Activated CD8-positive, alpha-beta memory T cell treated with anti-CD3 and anti-CD28 coated beads, Interleukin-2, amount 50 U/mL, for 24 hours (primary cell): ENCODE results near the gene FAM187B.
"Not testable (repeated sequence)": the region's sequence is repeated elsewhere in the genome, so short reads cannot be mapped to it uniquely, and the experiment has no call there.

Experiments used
- DNase-seq: peaks from one replicate; pipeline ENCODE4 v3.0.0-alpha.2; 2020; ENCODE audit errors: extremely low read depth

Gene FAM187B

DNA sequence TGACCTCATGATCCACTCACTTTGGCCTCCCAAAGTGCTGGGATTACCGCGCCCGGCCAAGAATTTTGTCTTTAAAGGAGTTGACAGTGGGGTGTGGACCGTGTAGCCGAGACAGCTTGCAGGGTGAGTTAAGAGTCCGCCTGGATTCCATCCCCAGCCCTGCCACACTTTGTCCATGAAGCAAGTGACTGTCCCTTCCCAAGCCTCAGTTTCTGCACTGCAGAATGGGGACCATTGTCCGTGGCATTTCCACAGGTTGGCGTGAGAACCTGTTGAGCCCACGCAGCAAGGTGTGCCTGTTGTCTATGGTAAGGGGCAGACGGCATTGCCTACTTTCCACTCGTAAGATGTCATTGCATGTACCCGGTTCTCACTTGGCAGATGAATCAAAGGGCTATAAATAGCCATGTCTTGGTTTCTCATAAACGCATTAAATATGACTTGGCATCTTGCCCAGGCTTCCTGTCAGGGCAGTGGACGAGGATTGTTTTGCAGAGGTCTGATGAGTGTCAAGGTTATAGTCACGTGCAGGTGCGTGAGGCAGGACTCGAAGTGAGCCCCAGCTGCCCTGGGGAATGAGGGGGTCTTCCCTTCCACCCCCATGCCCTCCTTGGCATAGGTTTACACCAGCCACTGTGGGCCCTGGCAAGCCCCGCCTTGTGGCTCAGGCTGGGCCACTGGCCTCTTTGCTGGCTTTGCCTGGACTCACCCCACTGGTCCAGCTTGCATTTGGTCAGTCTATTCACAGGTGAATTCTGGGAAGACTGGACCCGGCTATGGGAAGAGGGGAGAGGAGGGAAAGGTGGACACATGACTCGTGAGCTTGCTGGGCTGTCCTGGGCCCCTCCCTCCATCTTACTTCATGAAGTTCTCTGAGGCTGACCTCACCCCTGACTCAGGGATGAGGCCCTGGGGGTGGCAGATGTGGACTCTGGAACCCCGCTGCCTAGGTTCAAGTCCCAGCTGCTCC, 14.6 kb downstream of the FAM187B start:
- DNase-seq, result peak; percentile 54

DNA sequence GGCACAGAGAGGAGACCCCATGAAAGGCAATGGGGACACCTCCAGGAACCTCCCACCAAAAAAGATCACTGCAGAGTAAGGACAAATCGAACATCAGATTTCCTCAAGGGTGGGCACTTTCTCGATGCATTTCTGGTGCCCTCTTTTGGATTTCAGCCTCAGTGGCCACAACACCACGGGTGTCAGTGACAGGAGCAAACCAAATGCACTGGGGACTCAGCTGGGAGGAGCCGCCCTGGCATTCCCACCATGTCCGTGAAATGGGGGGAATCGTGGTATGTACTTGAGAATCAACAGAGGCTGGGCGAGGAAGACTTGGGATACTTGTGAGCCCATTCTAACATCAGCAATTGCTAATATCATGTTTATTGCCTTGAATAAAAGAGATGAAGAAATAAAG, 16.3 kb downstream of the FAM187B start:
- no peak for DNase-seq

DNA sequence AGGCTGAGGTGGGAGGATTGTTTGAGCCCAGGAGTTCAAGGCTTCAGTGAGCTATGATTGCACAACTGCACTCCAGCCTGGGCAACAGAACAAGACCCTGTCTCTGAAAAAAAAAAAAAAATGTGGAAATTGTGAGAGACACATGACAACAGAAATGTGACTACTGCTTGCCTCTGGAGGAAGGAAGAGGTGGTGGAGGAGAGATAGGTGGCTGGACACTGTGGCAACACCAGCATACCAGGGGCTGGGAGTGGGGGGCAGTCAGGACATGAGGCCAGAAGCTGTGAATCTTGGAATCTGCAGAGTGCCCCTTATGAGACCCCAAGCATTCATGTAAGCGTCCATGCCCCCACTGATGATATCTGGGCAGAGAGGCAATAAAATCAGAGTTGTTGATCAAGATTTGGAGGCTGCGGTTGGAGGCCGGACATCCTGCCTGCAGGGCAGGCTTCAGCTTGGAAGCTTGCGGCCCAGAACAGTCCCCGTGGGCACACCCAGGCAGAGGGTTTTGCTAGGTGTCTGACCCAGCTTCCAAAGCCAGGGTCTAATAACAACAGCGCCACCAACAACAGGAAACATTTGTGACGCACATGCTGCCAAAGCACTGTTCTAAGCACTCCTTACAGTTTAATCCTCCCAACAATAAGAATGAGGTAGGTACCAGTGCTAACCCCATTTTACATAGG, 16.9 kb downstream of the FAM187B start:
- peak; percentile 28 for DNase-seq

DNA sequence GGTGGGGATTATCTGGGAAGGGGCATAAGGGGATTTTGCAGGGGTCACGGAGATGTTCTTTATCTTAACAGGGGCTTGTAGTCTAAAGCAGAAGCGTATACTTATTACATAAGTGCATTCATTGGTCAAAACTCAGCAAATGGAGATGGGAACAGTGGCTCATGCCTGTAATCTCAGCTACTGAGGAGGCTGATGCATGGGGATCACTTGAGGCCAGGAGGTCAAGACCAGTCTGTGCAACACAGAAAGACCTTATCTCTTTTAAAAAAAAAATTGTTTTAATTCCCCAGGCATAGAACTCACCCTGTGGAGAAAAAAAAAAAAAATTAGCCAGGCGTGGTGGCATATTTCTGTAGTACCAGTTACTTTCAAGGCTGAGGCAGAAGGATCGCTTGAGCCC, 18.9 kb downstream of the FAM187B start:
- DNase-seq, result no peak

DNA sequence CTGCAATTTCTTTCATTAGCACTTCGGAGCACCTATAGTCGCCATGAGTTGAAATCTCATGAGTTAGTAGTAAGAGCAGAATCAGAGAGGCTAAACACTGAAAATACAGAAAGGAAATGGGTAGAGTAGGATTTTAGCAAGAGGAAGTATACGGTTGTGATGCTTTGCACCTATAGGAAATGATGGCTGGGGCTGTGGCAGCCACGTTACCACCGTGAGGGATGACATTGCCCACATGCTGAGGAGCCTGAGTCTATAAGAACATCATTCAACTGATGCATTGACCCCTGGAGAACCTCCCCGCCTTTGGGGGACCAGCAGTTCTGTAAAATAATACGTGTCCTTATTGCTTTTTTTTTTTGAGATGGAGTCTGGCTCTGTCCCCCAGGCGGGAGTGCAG, 20.4 kb downstream of the FAM187B start:
- DNase-seq, result no peak

DNA sequence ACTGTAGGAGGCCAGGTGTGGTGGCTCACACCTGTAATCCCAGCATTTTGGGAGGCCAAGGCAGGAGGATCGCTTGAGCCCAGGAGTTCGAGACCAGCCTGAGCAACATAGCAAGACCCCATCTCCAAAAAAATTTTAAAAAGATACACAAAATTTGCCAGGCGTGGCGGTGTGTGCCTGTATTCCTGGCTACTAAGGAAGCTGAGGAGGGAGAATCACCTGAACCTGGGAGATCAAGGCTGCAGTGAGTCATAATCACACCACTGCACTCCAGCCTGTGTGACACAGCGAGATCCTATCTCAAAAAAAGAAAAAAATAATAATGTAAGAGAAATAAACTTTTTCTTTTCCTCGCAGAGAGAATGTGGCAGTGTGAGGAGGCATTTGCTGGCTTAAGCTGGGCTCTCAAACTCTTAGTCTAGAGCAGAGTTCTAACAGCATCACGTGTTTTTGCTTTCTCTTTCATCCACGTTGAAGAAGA, 21.1 kb downstream of the FAM187B start:
- DNase-seq, result no peak

GRCh38 chr19:35206855-35207254, 21.7 kb downstream of the FAM187B start:
- no peak for DNase-seq

- DNase-seq, result no peak
Observed at GRCh38 chr19:35206379-35206778, 22.2 kb downstream of the FAM187B start.

DNA sequence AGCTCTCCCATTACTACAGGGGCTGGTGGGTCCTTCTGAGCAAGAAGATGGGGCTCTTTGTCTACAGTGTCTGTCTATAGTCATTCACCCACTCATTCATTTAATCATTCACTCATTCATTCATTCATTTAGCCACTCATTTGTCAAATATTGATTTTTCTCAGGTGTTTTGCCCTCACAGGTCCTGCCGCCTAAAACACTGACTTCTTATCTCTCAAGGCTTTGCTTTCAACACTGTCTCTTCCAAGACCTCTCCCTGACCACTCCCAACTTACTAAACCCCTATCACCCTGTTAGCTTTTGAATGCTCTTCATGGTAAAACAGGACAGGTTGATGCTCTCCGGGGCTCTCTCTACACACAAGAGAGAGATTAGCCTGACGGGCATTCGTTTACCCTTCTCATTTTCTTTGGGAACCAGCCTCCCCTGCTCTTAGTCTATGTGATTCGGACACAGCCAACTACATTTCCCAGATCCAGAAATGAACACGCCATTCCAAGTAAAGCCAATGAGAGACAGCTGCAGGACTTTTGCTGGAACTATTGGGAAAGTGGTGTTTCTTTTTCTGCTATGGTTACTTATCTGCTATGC, 22.7 kb downstream of the FAM187B start:
- DNase-seq, result no peak

DNA sequence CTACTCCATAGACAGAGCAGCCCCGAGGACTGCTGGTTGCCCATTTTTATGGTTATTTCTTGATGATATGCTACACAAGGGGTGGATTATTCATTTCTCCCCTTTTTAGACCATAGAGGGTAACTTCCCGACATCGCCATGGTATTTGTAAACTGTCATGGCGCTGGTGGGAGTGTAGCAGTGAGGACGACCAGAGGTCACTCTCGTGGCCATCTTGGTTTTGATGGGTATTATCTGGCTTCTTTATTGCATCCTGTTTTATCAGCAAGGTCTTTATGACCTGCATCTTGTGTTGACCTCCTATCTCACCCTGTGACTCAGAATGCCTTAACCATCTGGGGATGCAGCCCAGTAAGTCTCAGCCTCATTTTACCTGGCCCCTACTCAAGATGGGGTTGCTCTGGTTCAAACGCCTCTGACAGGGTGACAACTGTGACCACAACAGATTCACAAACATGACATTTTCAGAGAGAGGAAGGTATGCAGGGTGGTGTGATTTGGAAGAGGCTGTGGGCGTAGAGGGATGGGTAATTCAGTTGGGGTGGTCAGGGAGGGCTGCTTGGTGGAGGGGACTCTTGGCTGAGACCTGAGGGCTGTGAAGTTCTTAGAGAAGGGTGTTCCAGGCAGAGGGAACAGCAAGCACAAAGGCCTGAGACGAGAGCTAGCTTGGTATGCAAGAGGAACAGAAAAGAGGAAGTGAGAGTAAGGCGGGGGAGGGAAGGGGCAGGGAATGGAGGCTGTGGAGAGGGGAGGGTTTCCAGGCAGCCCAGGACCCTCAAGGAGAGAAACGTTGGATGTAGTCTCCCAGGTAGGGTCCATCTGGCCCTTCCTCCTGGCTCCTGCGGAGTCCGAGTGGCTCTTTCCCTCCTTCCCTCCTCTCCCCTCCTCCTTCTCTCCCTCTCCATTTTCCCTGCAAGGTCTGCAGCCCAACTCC, 23.5 kb downstream of the FAM187B start:
- DNase-seq, result no peak

GRCh38 chr19:35202722-35203688, 25.5 kb downstream of the FAM187B start:
- DNase-seq, result no peak

- DNase-seq, result no peak
Observed at GRCh38 chr19:35199481-35199880, 29.1 kb downstream of the FAM187B start.

DNA sequence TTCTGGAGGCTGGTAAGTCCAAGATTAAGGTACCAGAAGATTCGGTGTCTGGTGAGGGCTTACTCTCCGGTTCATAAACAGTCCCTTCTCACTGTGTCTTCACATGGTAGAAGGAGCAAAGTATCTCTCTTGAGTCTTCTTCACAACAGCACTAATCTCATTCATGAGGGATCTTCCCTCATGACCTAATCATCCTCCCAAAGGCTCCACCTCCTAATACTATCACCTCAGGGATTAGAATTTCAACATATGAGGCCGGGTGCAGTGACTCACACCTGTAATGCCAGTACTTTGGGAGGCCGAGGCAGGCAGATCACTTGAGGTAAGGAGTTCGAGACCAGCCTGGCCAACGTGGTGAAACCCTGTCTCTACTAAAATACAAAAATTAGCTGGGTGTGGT, 31.7 kb downstream of the FAM187B start:
- DNase-seq, result not testable (repeated sequence)

DNA sequence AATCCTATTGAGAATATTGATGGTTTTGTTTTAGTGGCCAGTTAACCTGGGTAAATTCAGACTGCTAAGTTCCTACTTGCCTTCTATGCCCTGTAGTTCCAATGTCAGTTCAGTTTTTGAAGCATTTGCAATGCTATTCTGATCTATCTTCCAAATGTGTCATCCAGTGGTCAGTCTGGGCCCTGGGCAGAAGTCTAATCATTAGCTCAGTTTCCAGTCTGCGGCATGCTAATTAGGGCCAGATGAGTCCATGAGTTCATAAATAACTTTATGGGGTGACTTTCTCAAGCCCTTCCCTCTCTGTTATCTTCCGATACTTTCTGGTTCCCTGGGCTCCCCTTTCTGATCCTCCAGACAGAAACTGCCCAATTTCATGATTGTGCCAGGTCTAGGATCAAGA, 32.7 kb downstream of the FAM187B start:
- DNase-seq, result no peak

GRCh38 chr19:35194012-35194984, 34.2 kb downstream of the FAM187B start:
- DNase-seq, result no peak

DNA sequence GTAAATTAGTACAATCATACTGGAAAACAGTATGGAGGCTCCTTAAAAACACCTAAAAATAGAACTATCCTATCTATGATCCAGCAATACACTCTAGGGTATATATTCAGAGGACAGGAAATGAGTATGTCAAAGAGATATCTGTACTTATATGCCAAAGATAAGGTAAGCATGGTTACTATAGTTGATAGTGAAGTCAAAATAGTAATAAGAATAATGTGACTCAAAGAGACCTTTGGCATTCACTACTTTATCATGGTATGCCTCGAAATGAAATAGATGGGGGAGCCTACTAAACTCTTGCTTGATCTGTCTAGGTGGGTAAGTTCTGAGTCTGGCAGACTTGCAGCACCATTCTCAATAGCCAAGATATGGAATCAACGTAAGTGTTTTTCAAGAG, 43.7 kb downstream of the FAM187B start:
- no peak for DNase-seq

- DNase-seq, result no peak
Observed at GRCh38 chr19:35184267-35184666, 44.3 kb downstream of the FAM187B start.

DNA sequence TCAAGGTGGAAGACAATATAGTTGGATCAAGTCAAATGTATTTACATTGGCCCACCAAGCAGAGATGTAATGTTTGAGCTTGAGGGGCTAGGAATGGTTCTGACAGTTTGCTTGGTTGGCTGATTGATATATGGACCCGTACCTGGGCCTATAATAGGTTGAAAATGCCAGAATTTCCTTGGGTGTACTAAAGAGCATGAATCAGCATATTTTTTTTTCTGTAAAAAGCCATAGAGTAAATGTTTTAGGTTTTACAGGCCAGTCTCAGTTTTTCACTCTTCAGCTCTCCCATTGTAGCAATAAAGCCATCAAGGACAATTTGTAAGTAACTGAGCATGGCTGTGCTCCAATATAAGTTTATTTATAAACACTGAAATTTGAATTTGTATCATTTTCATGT, 47.2 kb downstream of the FAM187B start:
- DNase-seq, result no peak

GRCh38 chr19:35179830-35180229, 48.7 kb downstream of the FAM187B start:
- no peak for DNase-seq
